IMR-90 (cell line): Measurements from ENCODE around the gene PCBP3. TPM values are rescaled to one million over a fixed set of nuclear protein-coding genes. Genes with fewer than 3 reads are reported as not detected.

Experiments
- ATAC-seq: fragments of 200-7000 bp; cut with Tn5 transposase; 2 replicates; pipeline ENCODE4 v1.9.1; 2020; ENCODE audit warnings: low read depth, mild to moderate bottlenecking, moderate library complexity
- BruUV-seq: library from RNA; stranded (reverse); fragments of 400-500 nt; replicated peaks from 2 replicates; lab custom pipeline; 2021; lab: Mats Ljungman, UMichigan
- CTCF ChIA-PET: fragments of 300-600 bp; formaldehyde crosslinking; extraction: SDS; loops from one replicate; lab custom pipeline; 2021; ENCODE audit warnings: antibody characterized with exemption; lab: Yijun Ruan, JAX
- POLR2A ChIA-PET: fragments of 300-600 bp; sonication (Branson Sonifier 250); formaldehyde crosslinking; loops from one replicate; lab custom pipeline; 2022; ENCODE audit warnings: antibody characterized with exemption; ENCODE audit not compliant: unreplicated experiment; lab: Charles Lee
- DNase-seq: peaks from one replicate; pipeline ENCODE4 v3.0.0; 2013
- H2AFZ ChIP-seq: replicated peaks from 2 replicates; pipeline ENCODE3; 2013; ENCODE audit warnings: low read length, mild to moderate bottlenecking; ENCODE audit not compliant: poor library complexity
- H2AK5ac ChIP-seq: 2 replicates; pipeline ENCODE4 v1.6.1; 2013; ENCODE audit warnings: low read depth, low read length, inconsistent platforms
- H2AK9ac ChIP-seq: replicated peaks from 2 replicates; pipeline ENCODE3; 2013; ENCODE audit warnings: mild to moderate bottlenecking, low read depth, low read length, moderate library complexity; ENCODE audit not compliant: poor library complexity
- H2BK120ac ChIP-seq: 2 replicates; pipeline ENCODE4 v1.6.1; 2013; ENCODE audit warnings: low read depth, low read length, inconsistent platforms
- H2BK15ac ChIP-seq: 3 replicates; pipeline ENCODE4 v1.6.1; 2013; ENCODE audit warnings: low read depth, low read length, inconsistent platforms
- H2BK20ac ChIP-seq: 2 replicates; pipeline ENCODE4 v1.6.1; 2013; ENCODE audit warnings: low read depth, mild to moderate bottlenecking, inconsistent platforms, low read length, moderate library complexity
- H2BK5ac ChIP-seq: 2 replicates; pipeline ENCODE4 v1.6.1; 2013; ENCODE audit warnings: mild to moderate bottlenecking, low read depth, low read length, inconsistent platforms; ENCODE audit not compliant: poor library complexity, severe bottlenecking
- H3K14ac ChIP-seq: replicated peaks from 2 replicates; pipeline ENCODE4 v1.6.1; 2013; ENCODE audit warnings: low read depth, low read length, inconsistent platforms
- H3K18ac ChIP-seq: 2 replicates; pipeline ENCODE4 v1.6.1; 2013; ENCODE audit warnings: low read depth, low read length, control low read depth
- H3K23ac ChIP-seq: 2 replicates; pipeline ENCODE4 v1.6.1; 2013; ENCODE audit warnings: low read depth, low read length, inconsistent platforms
- H3K27ac ChIP-seq: 2 replicates; pipeline ENCODE4 v1.5.1; 2013; ENCODE audit warnings: mild to moderate bottlenecking, control low read depth, low read length; ENCODE audit not compliant: insufficient read depth
- H3K27me3 ChIP-seq: 2 replicates; pipeline ENCODE4 v1.6.1; 2013; ENCODE audit warnings: low read length; ENCODE audit not compliant: control insufficient read depth, insufficient read depth
- H3K36me3 ChIP-seq: 2 replicates; pipeline ENCODE4 v1.6.1; 2013; ENCODE audit warnings: low read length, mixed read lengths; ENCODE audit not compliant: control insufficient read depth, insufficient read depth
- H3K4ac ChIP-seq: 2 replicates; pipeline ENCODE4 v1.6.1; 2013; ENCODE audit warnings: low read depth, low read length, inconsistent platforms
- H3K4me1 ChIP-seq: 2 replicates; pipeline ENCODE4 v1.6.1; 2013; ENCODE audit warnings: low read length, mixed read lengths; ENCODE audit not compliant: control insufficient read depth, insufficient read depth
- H3K4me2 ChIP-seq: 2 replicates; pipeline ENCODE4 v1.6.1; 2013; ENCODE audit warnings: low read depth, mild to moderate bottlenecking, control low read depth, low read length, moderate library complexity
- H3K4me3 ChIP-seq: 2 replicates; pipeline ENCODE4 v1.5.1; 2013; ENCODE audit warnings: low read depth, mild to moderate bottlenecking, control low read depth, low read length, moderate library complexity; ENCODE audit not compliant: insufficient read depth
- H3K56ac ChIP-seq: 2 replicates; pipeline ENCODE4 v1.6.1; 2013; ENCODE audit warnings: low read length, inconsistent platforms; ENCODE audit not compliant: insufficient read depth; ENCODE audit errors: extremely low read depth
- H3K79me1 ChIP-seq, 2 experiments: 2 replicates each; pipeline ENCODE4 v1.6.1; 2013; ENCODE audit warnings: low read length in 2 of 2, inconsistent platforms in 1 of 2, low read depth in 1 of 2
- H3K9ac ChIP-seq: 2 replicates; pipeline ENCODE4 v1.6.1; 2013; ENCODE audit warnings: low read depth, low read length, control low read depth
- H3K9me1 ChIP-seq: 2 replicates; pipeline ENCODE4 v1.6.1; 2013; ENCODE audit warnings: low read length, inconsistent platforms; ENCODE audit not compliant: insufficient read depth
- H3K9me3 ChIP-seq: 2 replicates; pipeline ENCODE4 v1.6.1; 2013; ENCODE audit warnings: low read length; ENCODE audit not compliant: control insufficient read depth, insufficient read depth
- H4K20me1 ChIP-seq: 2 replicates; pipeline ENCODE4 v1.6.1; 2013; ENCODE audit warnings: low read length, inconsistent platforms; ENCODE audit not compliant: insufficient read depth
- H4K5ac ChIP-seq: 2 replicates; pipeline ENCODE4 v1.6.1; 2013; ENCODE audit warnings: mild to moderate bottlenecking, low read depth, low read length, control low read depth
- H4K8ac ChIP-seq, 2 experiments: 2 replicates each; pipeline ENCODE4 v1.6.1; 2013; ENCODE audit warnings: low read depth in 2 of 2, low read length in 2 of 2, control low read depth in 1 of 2, inconsistent platforms in 1 of 2
- H4K91ac ChIP-seq: 2 replicates; pipeline ENCODE4 v1.6.1; 2013; ENCODE audit warnings: low read depth, low read length, inconsistent platforms; ENCODE audit not compliant: insufficient read depth
- BHLHE40 ChIP-seq: fragments of 150-350 bp; IDR thresholded peaks from 2 replicates; pipeline ENCODE4 v1.6.1; 2016; ENCODE audit warnings: mild to moderate bottlenecking, low read depth, low read length
- CEBPB ChIP-seq: IDR thresholded peaks from 2 replicates; pipeline ENCODE4 v1.6.1; 2012; ENCODE audit warnings: low read depth, low read length, improper control_type of control experiment
- CHD1 ChIP-seq: IDR thresholded peaks from 2 replicates; pipeline ENCODE4 v1.6.1; 2012; ENCODE audit warnings: low read depth, low read length, improper control_type of control experiment
- FOS ChIP-seq: fragments of 150-350 bp; IDR thresholded peaks from 2 replicates; pipeline ENCODE4 v1.6.1; 2016; ENCODE audit warnings: low read depth, low read length
- MAFK ChIP-seq: IDR thresholded peaks from 2 replicates; pipeline ENCODE4 v1.6.1; 2012; ENCODE audit warnings: low read depth, low read length, improper control_type of control experiment
- MAZ ChIP-seq: IDR thresholded peaks from 2 replicates; pipeline ENCODE4 v1.6.1; 2012; ENCODE audit warnings: low read depth, mild to moderate bottlenecking, low read length, improper control_type of control experiment, moderate library complexity, borderline replicate concordance
- MXI1 ChIP-seq: IDR thresholded peaks from 2 replicates; pipeline ENCODE4 v1.6.1; 2012; ENCODE audit warnings: low read depth, mild to moderate bottlenecking, low read length, moderate library complexity, borderline replicate concordance
- NFE2L2 ChIP-seq: fragments of 150-350 bp; IDR thresholded peaks from 2 replicates; pipeline ENCODE4 v1.6.1; 2016; ENCODE audit warnings: low read depth, mild to moderate bottlenecking, low read length
- POLR2A ChIP-seq: IDR thresholded peaks from 2 replicates; pipeline ENCODE4 v1.6.1; 2012; ENCODE audit warnings: mild to moderate bottlenecking, low read depth, low read length
- RAD21 ChIP-seq: IDR thresholded peaks from 2 replicates; pipeline ENCODE4 v1.6.1; 2012; ENCODE audit warnings: low read length, improper control_type of control experiment
- RCOR1 ChIP-seq: IDR thresholded peaks from 2 replicates; pipeline ENCODE4 v1.6.1; 2012; ENCODE audit warnings: mild to moderate bottlenecking, low read length, improper control_type of control experiment; ENCODE audit not compliant: insufficient replicate concordance
- RFX5 ChIP-seq: IDR thresholded peaks from 2 replicates; pipeline ENCODE4 v1.8.0; 2012; ENCODE audit warnings: low read depth, mild to moderate bottlenecking, low read length, moderate library complexity
- SMC3 ChIP-seq: fragments of 150-350 bp; IDR thresholded peaks from 2 replicates; pipeline ENCODE4 v1.6.1; 2016; ENCODE audit warnings: low read depth, mild to moderate bottlenecking, antibody characterized with exemption, low read length, moderate library complexity
- WGBS, 2 experiments: methylation state at CpG; one replicate each; pipeline versions ENCODE4 v1.1.5 to v1.1.7; 2013; ENCODE audit warnings: missing lambda C conversion rate in 2 of 2; ENCODE audit not compliant: insufficient read length in 1 of 2; ENCODE audit errors: extremely low coverage in 2 of 2; 5-methylcytosine and 5-hydroxymethylcytosine counted together
- dilution Hi-C: fragments of 300-500 bp; cut with HindIII; formaldehyde crosslinking; loops from one replicate; pipeline ENCODE4 v1.14.3; 2018; ENCODE audit warnings: low sequenced_read_pairs; ENCODE audit not compliant: unreplicated experiment
- in situ Hi-C: fragments of 300-500 bp; cut with MboI; formaldehyde crosslinking; loops from 3 replicates; pipeline ENCODE4 v1.14.3; 2019; ENCODE audit warnings: low sequenced_read_pairs, inconsistent platforms, mixed read lengths
- intact Hi-C: fragments of 100-400 bp; cut with micrococcal nuclease; formaldehyde crosslinking; loops from 2 replicates; pipeline ENCODE4 v1.10.0; 2022
- polyA plus RNA-seq, 3 experiments: library from polyadenylated mRNA; depleted of rRNA; stranded (reverse); fragments of >200 nt; gene quantifications; 2 replicates each; pipeline ENCODE4 v1.2.3, GENCODE V29; 2012; ENCODE audit warnings: low replicate concordance in 1 of 3
- total RNA-seq: library from RNA; depleted of rRNA; stranded (reverse); fragments of >200 nt; gene quantifications from 2 replicates; pipeline ENCODE4 v1.2.3, GENCODE V29; 2012
- TF ChIP-seq, protein P1 (sequence below): conservative IDR thresholded peaks from 2 replicates; pipeline ENCODE4 v1.5.1; 2012; ENCODE audit warnings: mild to moderate bottlenecking, low read depth, low read length, improper control_type of control experiment
- TF ChIP-seq, protein P2 (sequence below): fragments of 150-350 bp; IDR thresholded peaks from 2 replicates; pipeline ENCODE4 v1.6.1; 2017; ENCODE audit warnings: mild to moderate bottlenecking, antibody characterized with exemption, low read length, low read depth
- TF ChIP-seq, protein P3 (sequence below): fragments of 150-350 bp; IDR thresholded peaks from 2 replicates; pipeline ENCODE4 v1.6.1; 2016; ENCODE audit warnings: low read depth, mild to moderate bottlenecking, low read length, moderate library complexity, borderline replicate concordance

Gene PCBP3
- total and polyA plus RNA-seq, 2 of the 4 experiments (the other 2 are of a cell fraction) = 2.9 to 3.9 TPM

DNA sequence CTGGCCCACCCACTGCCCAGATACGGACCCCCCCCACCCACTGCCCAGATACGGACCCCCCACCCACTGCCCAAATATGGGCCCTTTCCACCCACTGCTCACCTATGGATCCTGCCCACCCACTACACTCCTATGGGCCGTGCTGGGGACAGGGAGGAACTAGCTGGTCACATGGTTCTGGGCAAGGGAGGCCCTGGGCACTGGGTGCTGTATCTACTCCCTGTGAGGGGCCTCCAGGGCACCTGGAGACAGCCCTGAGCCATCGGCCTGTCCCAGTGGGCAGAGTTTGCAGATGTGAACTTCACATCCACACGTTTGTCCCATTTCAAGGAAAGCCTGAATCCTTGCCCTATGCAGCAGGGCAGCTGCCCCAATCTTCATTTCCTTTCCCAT, 266.6 kb downstream of the PCBP3 start:
- DNase-seq (no peak), ATAC-seq (no peak)
- Histone ChIP-seq H3K4me1 (no peaks in the 10 kb centered on the region), H2AFZ (no peak overlapping the region), H2AK9ac (peak overlapping the region; percentile 55), H2BK5ac (no peak overlapping the region), H3K4ac (no peak overlapping the region), H3K4me3 (no peak overlapping the region), H3K36me3 (peaks cover 2% of the 10 kb centered on the region; the same call in 1 of the 2 replicates), H4K8ac (no peak overlapping the region), H3K18ac (no peak overlapping the region), H3K27ac (no peak overlapping the region), H4K20me1 (no peaks in the 10 kb centered on the region), H4K91ac (no peak overlapping the region), H3K79me1 (no peaks in the 10 kb centered on the region), H4K5ac (no peak overlapping the region), H2BK15ac (no peak overlapping the region), H2BK20ac (no peak overlapping the region), H3K14ac (no peak overlapping the region), H3K9ac (no peak overlapping the region), H3K9me3 (no peaks in the 10 kb centered on the region), H2BK120ac (no peak overlapping the region), H3K27me3 (peaks cover 5% of the 10 kb centered on the region; the same call in 1 of the 2 replicates), H3K4me2 (no peak overlapping the region), H3K9me1 (no peaks in the 10 kb centered on the region), H3K56ac (no peak overlapping the region), H3K23ac (no peak overlapping the region), H2AK5ac (no peak overlapping the region)
- intact Hi-C loops = no loop called here
- dilution Hi-C loops = no loop called here
- ChIA-PET POLR2A (no interaction called here), CTCF (no interaction called here)
- no TSS peak for BruUV-seq
- in situ Hi-C loops = no loop called here
- no peak for TF ChIP-seq MXI1
- TF ChIP-seq, protein P1, sequence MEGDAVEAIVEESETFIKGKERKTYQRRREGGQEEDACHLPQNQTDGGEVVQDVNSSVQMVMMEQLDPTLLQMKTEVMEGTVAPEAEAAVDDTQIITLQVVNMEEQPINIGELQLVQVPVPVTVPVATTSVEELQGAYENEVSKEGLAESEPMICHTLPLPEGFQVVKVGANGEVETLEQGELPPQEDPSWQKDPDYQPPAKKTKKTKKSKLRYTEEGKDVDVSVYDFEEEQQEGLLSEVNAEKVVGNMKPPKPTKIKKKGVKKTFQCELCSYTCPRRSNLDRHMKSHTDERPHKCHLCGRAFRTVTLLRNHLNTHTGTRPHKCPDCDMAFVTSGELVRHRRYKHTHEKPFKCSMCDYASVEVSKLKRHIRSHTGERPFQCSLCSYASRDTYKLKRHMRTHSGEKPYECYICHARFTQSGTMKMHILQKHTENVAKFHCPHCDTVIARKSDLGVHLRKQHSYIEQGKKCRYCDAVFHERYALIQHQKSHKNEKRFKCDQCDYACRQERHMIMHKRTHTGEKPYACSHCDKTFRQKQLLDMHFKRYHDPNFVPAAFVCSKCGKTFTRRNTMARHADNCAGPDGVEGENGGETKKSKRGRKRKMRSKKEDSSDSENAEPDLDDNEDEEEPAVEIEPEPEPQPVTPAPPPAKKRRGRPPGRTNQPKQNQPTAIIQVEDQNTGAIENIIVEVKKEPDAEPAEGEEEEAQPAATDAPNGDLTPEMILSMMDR = no peak
- no peak for TF ChIP-seq MAFK
- no peak for TF ChIP-seq SMC3
- TF ChIP-seq, protein P2, sequence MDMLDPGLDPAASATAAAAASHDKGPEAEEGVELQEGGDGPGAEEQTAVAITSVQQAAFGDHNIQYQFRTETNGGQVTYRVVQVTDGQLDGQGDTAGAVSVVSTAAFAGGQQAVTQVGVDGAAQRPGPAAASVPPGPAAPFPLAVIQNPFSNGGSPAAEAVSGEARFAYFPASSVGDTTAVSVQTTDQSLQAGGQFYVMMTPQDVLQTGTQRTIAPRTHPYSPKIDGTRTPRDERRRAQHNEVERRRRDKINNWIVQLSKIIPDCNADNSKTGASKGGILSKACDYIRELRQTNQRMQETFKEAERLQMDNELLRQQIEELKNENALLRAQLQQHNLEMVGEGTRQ = no peak
- TF ChIP-seq MAZ = no peak
- no peak for TF ChIP-seq RCOR1
- TF ChIP-seq BHLHE40 = no peak
- TF ChIP-seq POLR2A = no peak
- no peak for TF ChIP-seq CEBPB
- TF ChIP-seq, protein P3, sequence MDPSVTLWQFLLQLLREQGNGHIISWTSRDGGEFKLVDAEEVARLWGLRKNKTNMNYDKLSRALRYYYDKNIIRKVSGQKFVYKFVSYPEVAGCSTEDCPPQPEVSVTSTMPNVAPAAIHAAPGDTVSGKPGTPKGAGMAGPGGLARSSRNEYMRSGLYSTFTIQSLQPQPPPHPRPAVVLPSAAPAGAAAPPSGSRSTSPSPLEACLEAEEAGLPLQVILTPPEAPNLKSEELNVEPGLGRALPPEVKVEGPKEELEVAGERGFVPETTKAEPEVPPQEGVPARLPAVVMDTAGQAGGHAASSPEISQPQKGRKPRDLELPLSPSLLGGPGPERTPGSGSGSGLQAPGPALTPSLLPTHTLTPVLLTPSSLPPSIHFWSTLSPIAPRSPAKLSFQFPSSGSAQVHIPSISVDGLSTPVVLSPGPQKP = no peak
- no peak for TF ChIP-seq RAD21
- no peak for TF ChIP-seq FOS
- no peak for TF ChIP-seq RFX5
- TF ChIP-seq NFE2L2 = no peak
- no peak for TF ChIP-seq CHD1
- WGBS, 2 experiments = no CpG with 5 or more reads among the region's 5 CpGs
